Tibial nerve (tissue), 3 donors: ENCODE measurements around the gene M1AP.

Experiments used
- CTCF ChIP-seq, 5 experiments: fragments of 200-600 bp in 3 of 5; fragments of 450-650 bp in 2 of 5; sonication (generic) in 3 of 5; IDR thresholded peaks; one replicate each; pipeline ENCODE4 v1.5.1; 2016 to 2019; ENCODE audit warnings: antibody characterized with exemption in 5 of 5, mild to moderate bottlenecking in 3 of 5, moderate library complexity in 2 of 5
- POLR2A ChIP-seq, 2 donors: fragments of 450-650 bp; IDR thresholded peaks; one replicate each; pipeline ENCODE4 v1.6.1; 2017; ENCODE audit warnings: antibody characterized with exemption in 2 of 2, mild to moderate bottlenecking in 2 of 2, moderate library complexity in 2 of 2

DNA sequence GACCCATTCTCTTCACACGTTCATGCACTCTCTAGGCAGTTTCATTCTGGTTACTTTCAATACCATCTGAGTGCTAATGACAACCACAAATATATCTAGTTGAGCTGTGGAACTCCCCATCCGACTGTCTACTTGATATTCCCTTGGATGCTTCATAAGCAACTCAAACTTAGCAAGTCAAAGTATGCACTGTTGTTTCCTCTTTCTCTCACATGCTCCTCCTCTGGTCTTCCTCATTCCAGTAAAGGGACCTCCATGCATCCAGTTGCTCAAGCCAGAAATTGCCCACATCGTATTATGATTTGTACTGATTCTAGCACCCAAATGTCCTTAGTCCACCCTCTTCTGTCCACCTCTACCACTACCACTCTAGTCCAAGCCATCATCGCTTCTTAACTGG lies 28.2 kb upstream of the M1AP start:
- no peak for TF ChIP-seq CTCF (IDR thresholded peaks at IDR 0.05)
- no peak for TF ChIP-seq POLR2A (IDR thresholded peaks at IDR 0.05)
